ENCODE results near the gene SLC10A3. TPM values are rescaled to one million over a fixed set of nuclear protein-coding genes. Genes with fewer than 3 reads are reported as not detected.

Gene SLC10A3
- total RNA-seq, 2 experiments from 2014 or later = 6.7 to 6.9 TPM

DNA sequence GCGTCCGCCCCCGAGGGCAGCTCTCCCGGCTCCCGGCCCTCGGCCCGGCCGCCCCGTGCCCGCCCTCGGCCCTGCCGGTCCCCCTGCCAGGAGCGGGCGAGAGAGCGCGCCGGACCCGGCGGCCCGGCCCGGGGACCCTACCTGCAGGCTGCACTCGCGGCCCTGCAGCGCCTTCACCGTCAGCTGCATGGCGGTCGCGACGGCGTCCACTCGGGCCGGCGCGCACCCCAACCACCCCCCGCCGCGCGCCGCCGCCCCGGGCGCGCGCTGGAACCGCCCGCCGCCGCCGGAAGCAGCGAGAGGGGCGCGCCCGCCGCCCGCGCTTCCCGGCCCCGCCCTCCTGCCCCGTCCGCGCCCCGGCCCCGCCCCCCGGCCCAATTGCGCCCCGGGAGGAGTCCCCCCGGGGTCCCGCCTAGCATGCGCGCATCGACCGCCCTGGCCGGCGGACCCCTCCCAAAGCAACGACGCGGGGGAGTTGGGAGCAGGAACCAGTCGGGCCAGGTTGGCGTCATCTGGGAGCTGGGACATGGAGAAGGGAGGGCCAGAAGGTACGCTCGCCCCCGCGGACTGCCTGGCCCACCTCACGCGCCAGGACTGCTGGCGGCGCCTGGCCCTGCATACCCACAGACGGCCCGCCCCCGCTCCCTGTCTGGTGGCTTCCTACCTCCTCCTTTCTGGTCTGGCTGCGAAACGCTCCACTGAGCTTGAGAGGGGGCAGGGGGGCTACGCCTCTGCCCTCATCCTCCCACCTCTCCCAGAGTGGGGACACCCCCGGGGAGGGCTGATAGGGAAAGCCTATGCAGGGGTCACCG, 3.8 kb downstream of the SLC10A3 start, which contains the start of gene UBL4A:
Gene UBL4A (minus strand): TSS at position 220 of the 812 bp plus-strand sequence. CDS start 31 bp downstream, at position 189.
- peak; percentile 39 for DNase-seq
- intact Hi-C loops (cut with micrococcal nuclease) = no loop called here
- peak within 1 kb of the TSS; percentile 69 for H3K4me3 Mint-ChIP-seq
- H3K27ac Mint-ChIP-seq = peak within 1 kb of the TSS; percentile 63
- CTCF ChIA-PET = interaction anchor here (1.1 kb wide), 1 partner anchor 41 kb away, joined by 4 read pairs; no protein-coding TSS in a partner anchor
- no peaks in the 10 kb centered on the region for H3K27me3 Mint-ChIP-seq (ENCODE audit: low read depth)
- H3K9me3 Mint-ChIP-seq = no peaks in the 10 kb centered on the region
- H3K4me1 Mint-ChIP-seq (ENCODE audit: low read depth) = peaks cover 34% of the 10 kb centered on the region
- peaks cover 9% of the 10 kb centered on the region for H3K36me3 Mint-ChIP-seq (ENCODE audit: low read depth)

DNA sequence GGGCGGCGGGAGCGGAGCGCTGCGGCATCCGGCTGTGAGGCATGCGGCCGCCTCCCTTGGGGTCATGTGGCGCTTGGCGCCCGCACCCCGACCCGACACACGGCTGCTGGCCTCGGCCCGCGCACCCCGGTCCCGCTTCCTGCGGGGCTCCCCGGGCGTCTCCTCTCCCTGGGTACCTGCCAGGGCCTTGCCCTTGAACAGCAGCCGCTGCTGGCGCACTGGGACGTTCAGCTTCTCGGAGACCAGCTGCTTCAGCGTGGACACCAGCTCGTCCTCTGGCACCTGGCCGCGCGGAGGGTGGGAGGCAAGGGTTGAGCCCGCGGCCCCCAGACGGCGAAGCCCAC, 4.4 kb downstream of the SLC10A3 start:
- Mint-ChIP-seq H3K27ac (no peak overlapping the region), H3K27me3 (ENCODE audit: low read depth) (no peaks in the 10 kb centered on the region), H3K9me3 (no peaks in the 10 kb centered on the region), H3K36me3 (ENCODE audit: low read depth) (peaks cover 9% of the 10 kb centered on the region), H3K4me3 (peak overlapping the region; percentile 69), H3K4me1 (ENCODE audit: low read depth) (peaks cover 31% of the 10 kb centered on the region)
- intact Hi-C loops (cut with micrococcal nuclease) = no loop called here
- DNase-seq = peak; percentile 50
- CTCF ChIA-PET = no interaction called here

DNA sequence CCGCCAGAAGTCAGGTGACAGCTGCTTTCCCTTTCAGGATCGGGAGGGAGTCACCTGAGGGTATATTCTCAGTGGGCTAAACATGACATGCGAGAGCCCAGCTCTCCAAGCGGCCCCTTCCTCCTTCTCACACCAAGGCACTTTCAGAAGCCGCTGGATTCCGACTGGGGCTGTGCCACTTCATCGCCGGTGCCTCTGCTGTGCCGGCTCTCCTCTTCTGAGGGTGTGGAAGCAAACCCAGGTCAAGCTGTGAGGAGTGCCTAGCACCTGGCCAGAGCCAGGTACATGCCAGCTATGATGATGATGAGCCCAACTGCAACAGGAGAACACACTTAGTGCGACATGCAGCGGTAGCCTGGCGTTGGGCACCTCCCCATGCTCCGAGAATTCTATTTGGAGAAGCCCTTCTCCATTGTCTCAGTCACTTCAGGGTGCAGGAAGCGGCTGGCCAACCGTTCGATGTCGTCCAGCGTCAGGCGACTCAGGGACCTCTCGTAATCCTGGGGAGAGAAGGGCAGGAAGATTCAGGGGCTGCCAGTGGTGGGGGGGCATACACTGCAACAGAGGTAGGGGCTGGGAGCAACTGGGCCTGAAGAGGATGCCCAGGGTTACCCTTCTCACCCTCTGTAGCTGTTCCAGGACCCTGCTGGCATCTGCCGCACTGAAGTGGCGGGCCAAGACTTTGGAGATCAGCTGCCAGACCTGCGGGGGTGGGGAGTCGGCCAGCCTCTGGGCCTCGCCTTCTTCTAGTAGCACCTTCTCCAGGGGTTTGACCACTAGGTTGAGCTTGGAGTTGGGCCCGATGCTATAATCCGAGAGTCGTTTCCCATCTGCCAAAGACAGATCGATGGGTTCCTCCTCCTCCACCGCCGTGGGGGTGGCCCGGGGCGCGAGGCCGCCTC, 5.0 kb downstream of the SLC10A3 start:
- Mint-ChIP-seq H3K9me3 (no peaks in the 10 kb centered on the region), H3K27me3 (ENCODE audit: low read depth) (no peaks in the 10 kb centered on the region), H3K27ac (peak overlapping the region; percentile 63), H3K4me1 (ENCODE audit: low read depth) (peaks cover 28% of the 10 kb centered on the region), H3K36me3 (ENCODE audit: low read depth) (peaks cover 9% of the 10 kb centered on the region), H3K4me3 (peak overlapping the region; percentile 69)
- DNase-seq = no peak
- intact Hi-C loops (cut with micrococcal nuclease) = no loop called here
- CTCF ChIA-PET = interaction anchor here (1.5 kb wide), 1 partner anchor 42 kb away, joined by 3 read pairs; no protein-coding TSS in a partner anchor

DNA sequence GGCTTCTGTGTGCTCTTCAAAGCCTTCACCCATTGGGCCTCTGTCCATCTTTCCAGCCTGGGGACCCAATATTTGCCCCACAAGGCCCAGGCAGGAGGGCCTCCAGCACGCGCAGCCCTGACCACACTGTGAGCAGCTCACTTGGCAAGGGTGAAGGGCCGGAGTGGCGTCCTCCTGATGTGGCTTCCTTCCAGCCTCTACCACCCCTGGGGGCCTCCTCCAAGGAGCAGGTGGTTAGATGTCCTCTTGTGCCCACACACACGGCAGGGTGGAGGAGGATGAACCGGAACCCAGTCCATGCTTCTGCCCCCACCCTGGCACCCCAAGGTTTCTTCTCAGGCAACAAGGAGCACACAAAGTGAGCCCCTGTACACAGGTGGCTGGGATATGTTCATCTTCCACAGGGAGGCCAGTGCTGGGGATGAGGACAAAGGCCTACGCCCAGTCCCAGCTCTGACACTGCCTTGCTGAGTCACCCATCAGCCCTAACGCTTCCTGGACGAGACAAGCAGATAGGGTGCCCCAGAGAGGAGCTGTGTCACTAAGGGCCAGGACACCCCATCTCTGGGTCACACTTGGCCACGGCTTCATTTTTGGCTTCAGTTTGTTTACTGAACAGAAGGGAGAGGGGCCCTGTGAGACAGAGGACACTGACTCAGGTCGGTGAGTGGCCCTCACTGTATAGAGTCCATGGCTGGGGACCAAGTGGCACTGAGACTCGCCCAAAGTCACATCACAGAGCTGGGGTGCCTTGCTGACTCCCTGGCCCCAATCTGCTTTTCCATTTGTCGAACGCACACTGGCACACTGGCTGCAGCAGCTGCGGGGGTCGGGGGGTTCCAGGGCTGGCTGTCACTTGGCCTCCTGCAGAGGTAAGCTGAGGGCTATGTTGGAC, 5.9 kb downstream of the SLC10A3 start:
- peak overlapping the region; percentile 18 for H3K27ac Mint-ChIP-seq
- no peaks in the 10 kb centered on the region for H3K27me3 Mint-ChIP-seq (ENCODE audit: low read depth)
- no peaks in the 10 kb centered on the region for H3K9me3 Mint-ChIP-seq
- CTCF ChIA-PET = interaction anchor here (1.5 kb wide), 1 partner anchor 43 kb away, joined by 3 read pairs; no protein-coding TSS in a partner anchor
- DNase-seq = peak; percentile 18
- H3K4me3 Mint-ChIP-seq = peak overlapping the region; percentile 27
- intact Hi-C loops (cut with micrococcal nuclease) = no loop called here
- H3K4me1 Mint-ChIP-seq (ENCODE audit: low read depth) = peaks cover 26% of the 10 kb centered on the region
- H3K36me3 Mint-ChIP-seq (ENCODE audit: low read depth) = peaks cover 9% of the 10 kb centered on the region

DNA sequence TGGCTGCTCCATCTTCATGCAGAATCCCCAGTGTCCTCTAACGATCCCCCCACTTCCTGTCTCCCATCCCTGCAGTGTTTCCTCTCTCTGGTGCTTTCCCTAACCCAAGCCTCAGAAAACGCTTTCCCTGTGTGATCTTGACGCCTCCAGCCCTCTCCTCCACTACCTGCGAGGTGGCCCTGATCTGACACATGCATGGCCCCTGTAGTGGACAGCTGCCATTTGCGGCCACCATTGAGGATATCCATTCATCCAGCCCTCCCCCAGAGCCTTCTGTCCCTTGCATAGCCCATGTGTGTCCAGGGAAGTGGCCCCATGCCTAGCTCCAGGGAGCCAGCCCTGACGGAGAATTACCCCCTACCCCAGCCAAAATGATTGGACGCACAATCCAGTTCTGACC, 7.1 kb downstream of the SLC10A3 start:
- H3K4me3 Mint-ChIP-seq = no peak overlapping the region
- H3K36me3 Mint-ChIP-seq (ENCODE audit: low read depth) = peaks cover 9% of the 10 kb centered on the region
- DNase-seq = no peak
- H3K9me3 Mint-ChIP-seq = no peaks in the 10 kb centered on the region
- CTCF ChIA-PET = no interaction called here
- intact Hi-C loops (cut with micrococcal nuclease) = no loop called here
- no peak overlapping the region for H3K27ac Mint-ChIP-seq
- H3K4me1 Mint-ChIP-seq (ENCODE audit: low read depth) = peaks cover 19% of the 10 kb centered on the region
- H3K27me3 Mint-ChIP-seq (ENCODE audit: low read depth) = no peaks in the 10 kb centered on the region

DNA sequence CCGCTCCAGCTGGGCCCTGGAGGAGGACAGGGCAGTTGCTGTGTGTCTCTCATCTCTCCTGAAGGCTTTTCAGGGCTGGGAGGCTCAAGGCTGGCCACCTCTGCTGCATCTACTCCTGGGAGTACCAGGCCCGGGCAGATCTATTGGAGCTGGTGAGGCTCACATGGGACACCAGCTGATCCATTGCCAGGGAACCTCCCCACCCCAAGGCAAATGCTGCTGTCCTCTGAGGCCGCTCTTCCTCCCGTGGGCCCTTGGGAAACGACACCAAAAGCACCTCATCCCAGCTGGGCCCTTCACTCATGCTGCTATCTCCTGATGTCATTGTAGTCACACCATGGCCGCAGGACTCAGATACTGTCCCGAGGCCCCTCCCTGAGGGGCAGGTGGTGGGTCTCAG, 7.6 kb downstream of the SLC10A3 start:
- Mint-ChIP-seq H3K4me1 (ENCODE audit: low read depth) (peaks cover 22% of the 10 kb centered on the region), H3K36me3 (ENCODE audit: low read depth) (peaks cover 8% of the 10 kb centered on the region), H3K27me3 (ENCODE audit: low read depth) (no peaks in the 10 kb centered on the region), H3K27ac (no peak overlapping the region), H3K4me3 (no peak overlapping the region), H3K9me3 (no peaks in the 10 kb centered on the region)
- intact Hi-C loops (cut with micrococcal nuclease) = no loop called here
- CTCF ChIA-PET = no interaction called here
- DNase-seq = no peak

DNA sequence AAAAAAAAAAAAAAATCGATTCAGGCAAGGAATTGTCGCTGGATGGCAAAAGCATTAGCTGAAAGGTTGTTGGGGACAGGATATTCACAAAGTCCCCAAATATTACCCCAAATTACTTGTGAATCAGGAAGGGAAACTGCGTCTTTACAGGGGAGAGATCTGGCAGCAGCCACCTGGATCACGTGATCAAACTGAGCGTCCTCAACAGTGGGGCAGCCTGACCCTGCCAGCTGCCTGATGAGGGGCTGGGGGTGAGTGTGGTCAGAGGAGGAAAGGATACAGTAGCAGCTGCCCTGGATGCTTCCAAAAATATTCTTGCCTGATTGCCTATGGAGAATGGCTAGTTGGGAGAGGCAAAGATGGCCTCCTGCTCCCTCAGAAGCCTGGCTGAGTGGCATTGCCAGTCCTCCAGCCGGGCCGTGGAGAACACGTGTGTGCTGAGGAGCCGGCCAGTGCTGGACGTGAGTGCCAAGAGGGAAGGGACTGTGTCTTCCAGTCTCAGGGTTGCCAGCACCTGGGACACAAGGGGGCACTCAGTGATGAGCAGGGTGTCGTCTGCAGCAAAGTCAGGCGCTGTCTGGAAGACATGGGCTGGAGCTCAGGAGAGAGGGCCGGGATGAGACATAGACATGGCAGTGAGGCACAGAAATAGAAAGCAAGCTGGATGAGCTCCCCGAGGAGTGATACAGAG, 8.4 kb downstream of the SLC10A3 start:
- Mint-ChIP-seq H3K36me3 (ENCODE audit: low read depth) (peaks cover 6% of the 10 kb centered on the region), H3K9me3 (no peaks in the 10 kb centered on the region), H3K27ac (no peak overlapping the region), H3K4me1 (ENCODE audit: low read depth) (peaks cover 28% of the 10 kb centered on the region), H3K4me3 (no peak overlapping the region), H3K27me3 (ENCODE audit: low read depth) (no peaks in the 10 kb centered on the region)
- CTCF ChIA-PET = no interaction called here
- no peak for DNase-seq
- intact Hi-C loops (cut with micrococcal nuclease) = no loop called here

DNA sequence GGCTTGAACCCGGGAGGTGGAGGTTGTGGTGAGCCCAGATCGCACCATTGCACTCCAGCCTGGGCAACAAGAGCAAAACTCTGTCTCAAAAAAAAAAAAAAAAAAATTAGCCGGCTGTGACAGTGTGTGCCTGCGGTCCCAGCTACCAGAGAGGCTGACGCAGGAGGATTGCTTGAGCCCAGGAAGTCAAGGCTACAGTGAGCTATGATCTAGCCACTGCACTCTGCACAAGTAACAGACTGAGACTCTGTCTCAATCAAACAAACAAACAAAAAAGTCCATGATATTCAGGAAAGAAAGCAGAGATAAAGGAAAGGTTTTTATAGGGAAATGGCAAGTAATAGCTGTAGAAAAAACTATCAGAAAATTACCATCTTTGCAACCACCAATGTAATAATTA, 9.2 kb downstream of the SLC10A3 start:
- Mint-ChIP-seq H3K4me3 (no peak overlapping the region), H3K9me3 (no peaks in the 10 kb centered on the region), H3K36me3 (ENCODE audit: low read depth) (peaks cover 6% of the 10 kb centered on the region), H3K27ac (no peak overlapping the region), H3K27me3 (ENCODE audit: low read depth) (no peaks in the 10 kb centered on the region), H3K4me1 (ENCODE audit: low read depth) (peaks cover 34% of the 10 kb centered on the region)
- DNase-seq = no peak
- CTCF ChIA-PET = no interaction called here
- intact Hi-C loops (cut with micrococcal nuclease) = no loop called here

DNA sequence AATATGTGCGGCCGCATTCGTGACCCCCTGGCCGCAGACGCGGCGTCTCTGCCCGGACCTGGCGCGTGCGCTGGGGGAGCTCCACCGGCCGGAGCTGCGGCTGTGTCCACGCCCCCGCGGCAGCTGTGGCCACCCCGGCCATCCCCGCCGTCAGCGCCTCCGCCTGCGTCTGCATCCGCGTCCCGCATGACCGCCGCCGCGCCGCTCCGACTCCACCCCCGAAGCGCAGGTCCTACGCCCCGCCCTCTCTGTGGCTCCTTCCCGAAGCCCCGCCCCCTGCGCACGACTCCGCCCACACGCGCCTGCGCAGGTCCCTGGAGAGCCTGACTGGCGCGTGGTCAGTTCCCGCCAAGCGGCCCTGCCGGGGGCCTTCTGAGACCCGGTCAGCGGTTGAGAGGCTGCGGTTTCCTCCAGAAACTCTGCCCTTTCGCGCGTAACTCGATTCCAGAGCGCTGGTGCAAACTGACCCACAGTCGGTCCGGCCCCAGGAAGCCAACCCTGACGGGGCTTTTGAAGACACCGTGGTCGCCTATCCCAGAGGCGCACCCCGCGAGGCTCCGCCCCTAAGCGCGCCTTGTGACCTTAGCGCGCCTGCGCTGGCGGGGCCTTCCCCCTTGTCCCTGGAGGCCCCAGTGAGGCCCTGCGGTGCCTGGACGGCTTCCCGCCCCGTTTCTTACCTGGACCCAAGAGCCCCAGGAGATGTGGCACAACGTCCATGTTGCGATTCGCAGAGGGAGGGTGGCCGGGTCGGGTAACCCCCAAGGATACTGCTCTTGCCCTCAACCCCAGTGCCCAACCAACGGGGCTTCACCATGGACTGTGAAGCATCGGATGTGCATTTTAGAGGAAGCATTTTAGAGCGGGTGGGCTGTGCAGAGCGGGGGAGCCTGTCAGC, 11.5 kb downstream of the SLC10A3 start, which contains the start of gene LAGE3:
Gene LAGE3 (minus strand): TSS at position 554 of the 895 bp plus-strand sequence. CDS start 366 bp downstream, at position 188.
- DNase-seq = peak; percentile 95
- H3K36me3 Mint-ChIP-seq (ENCODE audit: low read depth) = peaks cover 4% of the 10 kb centered on the region
- peaks cover 30% of the 10 kb centered on the region for H3K4me1 Mint-ChIP-seq (ENCODE audit: low read depth)
- peak within 1 kb of the TSS; percentile 83 for H3K4me3 Mint-ChIP-seq
- H3K27ac Mint-ChIP-seq = peak within 1 kb of the TSS; percentile 94
- CTCF ChIA-PET = interaction anchor here (0.6 kb wide), 1 partner anchor 48 kb away, joined by 3 read pairs; no protein-coding TSS in a partner anchor
- no peaks in the 10 kb centered on the region for H3K9me3 Mint-ChIP-seq
- no peaks in the 10 kb centered on the region for H3K27me3 Mint-ChIP-seq (ENCODE audit: low read depth)
- intact Hi-C loops (cut with micrococcal nuclease) = loop anchor here (1.0 to 5.0 kb wide), 8 partner anchors 11 to 507 kb away; partner anchors contain the start of genes ATP6AP1, FAM3A, FAM50A and HCFC1

DNA sequence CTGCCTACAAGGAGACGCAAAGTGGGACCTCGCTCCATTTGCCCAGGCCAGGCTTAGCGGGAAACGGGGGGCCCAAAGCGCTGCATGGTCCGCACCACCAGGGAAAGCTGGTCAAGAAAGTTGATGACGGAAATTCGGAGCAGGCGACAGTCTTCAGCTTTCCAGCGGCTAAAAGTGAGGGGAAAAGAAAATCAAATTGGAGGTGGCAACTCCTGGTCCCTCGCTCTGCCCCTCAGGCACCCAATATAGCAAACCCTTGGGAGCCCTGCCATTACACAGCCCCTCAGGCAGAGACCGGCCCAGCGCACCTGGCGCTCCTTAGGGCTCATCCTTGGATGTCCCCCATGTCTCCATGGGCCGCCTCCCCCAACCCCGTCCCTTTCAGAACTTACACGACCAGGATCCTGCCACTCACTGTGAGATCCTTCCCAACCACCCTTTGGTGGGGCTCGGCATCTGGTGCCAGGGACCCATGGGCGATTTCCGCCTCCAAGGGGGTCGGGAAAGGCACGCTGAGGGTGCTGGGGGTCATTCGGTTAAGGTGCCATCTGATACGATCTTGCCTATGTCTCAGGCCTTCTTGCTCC, 12.4 kb downstream of the SLC10A3 start:
- H3K4me3 Mint-ChIP-seq = peak overlapping the region; percentile 83
- H3K27ac Mint-ChIP-seq = peak overlapping the region; percentile 66
- H3K27me3 Mint-ChIP-seq (ENCODE audit: low read depth) = no peaks in the 10 kb centered on the region
- no peak for DNase-seq
- peaks cover 1% of the 10 kb centered on the region for H3K36me3 Mint-ChIP-seq (ENCODE audit: low read depth)
- peaks cover 24% of the 10 kb centered on the region for H3K4me1 Mint-ChIP-seq (ENCODE audit: low read depth)
- CTCF ChIA-PET = interaction anchor here (0.6 kb wide), 1 partner anchor 17 kb away, joined by 3 read pairs; no protein-coding TSS in a partner anchor
- intact Hi-C loops (cut with micrococcal nuclease) = loop anchor here (1.0 to 5.0 kb wide), 7 partner anchors 19 to 506 kb away; partner anchors contain the start of genes ATP6AP1, FAM3A, FAM50A and HCFC1
- no peaks in the 10 kb centered on the region for H3K9me3 Mint-ChIP-seq

Measured in activated naive CD4-positive, alpha-beta T cell treated with anti-CD3 and anti-CD28 coated beads for 36 hours (primary cell).